BE2C (cell line): ENCODE measurements around the gene FRMD5.

Experiments
- DNase-seq: peaks from one replicate; pipeline ENCODE4 v3.0.0-alpha.2; 2020
- H3K27me3 ChIP-seq: fragments of 250-450 bp; sonication (Bioruptor Pico); 2 replicates; pipeline ENCODE4 v1.5.1; 2020; ENCODE audit warnings: mild to moderate bottlenecking
- H3K36me3 ChIP-seq: fragments of 250-450 bp; sonication (Bioruptor Pico); 2 replicates; pipeline ENCODE4 v1.5.1; 2020; ENCODE audit warnings: mild to moderate bottlenecking
- H3K4me1 ChIP-seq: fragments of 250-450 bp; sonication (Bioruptor Pico); 2 replicates; pipeline ENCODE4 v1.5.1; 2020
- H3K4me3 ChIP-seq: 2 replicates; pipeline ENCODE4 v1.5.1; 2011; ENCODE audit warnings: low read depth, low read length
- H3K9me3 ChIP-seq: fragments of 250-450 bp; sonication (Bioruptor Pico); 2 replicates; pipeline ENCODE4 v1.5.1; 2020
- CTCF ChIP-seq: IDR thresholded peaks from 2 replicates; pipeline ENCODE4 v1.5.1; 2012; ENCODE audit warnings: mild to moderate bottlenecking, low read depth, low read length

Gene FRMD5

GRCh38 chr15:44181410-44181809, 13.7 kb downstream of the FRMD5 start:
- DNase-seq, result no peak
- TF ChIP-seq CTCF, result no peak
- Histone ChIP-seq H3K36me3 (no peaks in the 10 kb centered on the region), H3K4me3 (no peak overlapping the region), H3K4me1 (no peaks in the 10 kb centered on the region), H3K9me3 (no peaks in the 10 kb centered on the region), H3K27me3 (no peaks in the 10 kb centered on the region)

- no peaks in the 10 kb centered on the region for H3K4me1 ChIP-seq
- H3K9me3 ChIP-seq, result no peaks in the 10 kb centered on the region
- no peak for DNase-seq
- H3K4me3 ChIP-seq, result no peak overlapping the region
- H3K27me3 ChIP-seq, result no peaks in the 10 kb centered on the region
- no peaks in the 10 kb centered on the region for H3K36me3 ChIP-seq
- no peak for TF ChIP-seq CTCF
Observed at GRCh38 chr15:44177139-44177538, 17.9 kb downstream of the FRMD5 start.

GRCh38 chr15:44173813-44174212, 21.3 kb downstream of the FRMD5 start:
- no peak for DNase-seq
- Histone ChIP-seq H3K27me3 (no peaks in the 10 kb centered on the region), H3K36me3 (no peaks in the 10 kb centered on the region), H3K9me3 (no peaks in the 10 kb centered on the region), H3K4me1 (no peaks in the 10 kb centered on the region), H3K4me3 (no peak overlapping the region)
- TF ChIP-seq CTCF, result no peak

- Histone ChIP-seq H3K4me3 (no peak overlapping the region), H3K4me1 (no peaks in the 10 kb centered on the region), H3K9me3 (no peaks in the 10 kb centered on the region), H3K36me3 (no peaks in the 10 kb centered on the region), H3K27me3 (no peaks in the 10 kb centered on the region)
- TF ChIP-seq CTCF, result no peak
- DNase-seq, result no peak
Observed at GRCh38 chr15:44163370-44163769, 31.7 kb downstream of the FRMD5 start.

- TF ChIP-seq CTCF, result no peak
- no peak overlapping the region for H3K4me3 ChIP-seq
- H3K4me1 ChIP-seq, result no peaks in the 10 kb centered on the region
- no peak for DNase-seq
- H3K9me3 ChIP-seq, result no peaks in the 10 kb centered on the region
- H3K36me3 ChIP-seq, result no peaks in the 10 kb centered on the region
- H3K27me3 ChIP-seq, result no peaks in the 10 kb centered on the region
Observed at GRCh38 chr15:44160796-44161195, 34.3 kb downstream of the FRMD5 start.

- no peaks in the 10 kb centered on the region for H3K27me3 ChIP-seq
- TF ChIP-seq CTCF, result no peak
- DNase-seq, result no peak
Observed at GRCh38 chr15:44159492-44159891, 35.6 kb downstream of the FRMD5 start.

More at GRCh38 chr15:44159492-44159891, 35.6 kb downstream of the FRMD5 start:
- Histone ChIP-seq H3K9me3 (no peaks in the 10 kb centered on the region), H3K4me1 (no peaks in the 10 kb centered on the region), H3K4me3 (no peak overlapping the region), H3K36me3 (no peaks in the 10 kb centered on the region)
